ENCODE measurements around the gene SAMD14.

Gene SAMD14

DNA sequence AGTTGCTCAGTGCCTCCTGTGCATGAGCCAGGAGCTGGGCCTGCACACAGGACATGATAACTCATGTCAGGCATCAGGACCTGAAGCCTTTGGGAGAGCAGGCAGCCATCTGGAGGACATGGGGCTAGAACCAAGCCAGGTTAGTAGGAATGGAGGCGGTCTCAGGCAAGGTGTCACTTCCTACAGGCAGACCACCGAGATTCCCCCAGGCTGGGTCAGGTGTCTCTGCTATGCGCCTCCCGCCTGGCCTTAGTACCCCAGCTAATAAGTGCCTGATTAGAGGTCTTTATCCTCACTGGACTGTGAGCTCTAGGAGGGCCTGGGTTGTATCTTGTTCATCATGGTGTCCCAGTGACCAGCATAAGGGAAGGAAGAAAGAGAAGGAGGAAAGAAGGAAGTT is 15.6 kb downstream of the SAMD14 start:
- peaks cover 0 to 23% (median 17%) of the 10 kb centered on the region in 4 experiments for H3K4me1 ChIP-seq (ENCODE audit: control extremely low read depth in 1 of 4, control insufficient read depth in 4 of 4, insufficient read depth in 4 of 4, low read length in 3 of 4)
- H3K27ac ChIP-seq (ENCODE audit: insufficient read depth in 1 of 2, low read depth in 1 of 2, low read length in 2 of 2, poor library complexity in 1 of 2, severe bottlenecking in 2 of 2): no peak overlapping the region
- no peak for DNase-seq
- no peak overlapping the region for H3K4me3 ChIP-seq (ENCODE audit: control insufficient read depth in 1 of 7, extremely low read depth in 1 of 7, insufficient read depth in 4 of 7, low read depth in 2 of 7, low read length in 6 of 7)
- H3K36me3 ChIP-seq (ENCODE audit: control insufficient read depth in 4 of 4, insufficient read depth in 4 of 4, low read length in 3 of 4): peaks cover 0 to 19% (median 5%) of the 10 kb centered on the region in 4 experiments
- H3K9me3 ChIP-seq (ENCODE audit: control extremely low read depth in 1 of 5, control insufficient read depth in 4 of 5, insufficient read depth in 2 of 5, low read depth in 1 of 5, low read length in 4 of 5): no peaks in the 10 kb centered on the region
- ChIA-PET POLR2A (no interaction called here), CTCF (interaction anchor here (0.8 to 14.4 kb wide), 19 partner anchors 9 to 175 kb away, joined by 3 to 134 read pairs (median 7); partner anchors contain the start of gene PDK2)
- WGBS (ENCODE audit: insufficient coverage): 93% methylated on average over 2 of the region's 4 CpGs
- H3K27me3 ChIP-seq (replicated peaks in 2 of 5; ENCODE audit: control insufficient read depth in 4 of 5, insufficient read depth in 5 of 5, low read length in 4 of 5): no peaks in the 10 kb centered on the region

DNA sequence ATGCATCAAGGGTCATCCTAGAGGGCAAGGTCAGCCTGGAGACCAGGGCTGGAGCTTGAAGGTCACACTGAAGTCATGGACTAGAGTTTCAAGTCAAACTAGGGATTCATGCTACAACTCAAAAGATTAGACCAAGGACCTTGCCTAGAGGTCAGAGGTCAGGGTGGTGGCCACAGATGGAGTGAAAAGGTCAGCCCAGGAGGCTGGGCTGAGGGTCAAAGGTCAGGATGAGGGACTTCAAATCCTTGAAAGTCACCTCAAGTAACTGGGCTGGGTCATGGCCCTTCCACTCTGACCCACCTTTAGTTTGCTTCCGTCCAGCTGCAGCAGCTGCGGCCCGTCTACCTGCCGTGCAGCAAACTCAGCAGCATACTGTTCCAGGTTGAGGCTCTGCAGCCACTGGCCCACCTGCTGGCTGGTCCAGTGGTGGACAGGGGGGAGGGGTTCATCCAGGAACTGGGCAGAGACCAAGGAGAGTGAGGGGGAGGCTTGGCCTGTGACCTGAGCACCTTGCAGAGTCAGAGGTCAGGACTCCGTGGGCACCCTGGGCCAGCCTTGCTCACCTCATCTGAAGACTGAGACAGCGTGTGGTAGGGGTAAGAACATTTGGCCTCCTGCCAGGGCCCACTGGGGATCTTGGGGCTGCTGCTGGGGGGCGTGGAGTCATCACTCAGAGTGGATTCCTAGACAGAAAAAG is 16.2 kb downstream of the SAMD14 start:
- 94% methylated on average over 7 of the region's 7 CpGs for WGBS (ENCODE audit: insufficient coverage)
- Histone ChIP-seq H3K4me1 (ENCODE audit: control extremely low read depth in 1 of 4, control insufficient read depth in 4 of 4, insufficient read depth in 4 of 4, low read length in 3 of 4) (peaks cover 0 to 23% (median 17%) of the 10 kb centered on the region in 4 experiments), H3K36me3 (ENCODE audit: control insufficient read depth in 4 of 4, insufficient read depth in 4 of 4, low read length in 3 of 4) (peaks cover 0 to 25% (median 8%) of the 10 kb centered on the region in 4 experiments), H3K9me3 (ENCODE audit: control extremely low read depth in 1 of 5, control insufficient read depth in 4 of 5, insufficient read depth in 2 of 5, low read depth in 1 of 5, low read length in 4 of 5) (no peaks in the 10 kb centered on the region), H3K4me3 (ENCODE audit: control insufficient read depth in 1 of 7, extremely low read depth in 1 of 7, insufficient read depth in 4 of 7, low read depth in 2 of 7, low read length in 6 of 7) (no peak overlapping the region), H3K27me3 (replicated peaks in 2 of 5; ENCODE audit: control insufficient read depth in 4 of 5, insufficient read depth in 5 of 5, low read length in 4 of 5) (no peaks in the 10 kb centered on the region), H3K27ac (ENCODE audit: insufficient read depth in 1 of 2, low read depth in 1 of 2, low read length in 2 of 2, poor library complexity in 1 of 2, severe bottlenecking in 2 of 2) (no peak overlapping the region)
- CTCF ChIA-PET: interaction anchor here (0.8 to 14.4 kb wide), 16 partner anchors 9 to 83 kb away, joined by 3 to 134 read pairs (median 7); partner anchors contain the start of gene PDK2
- DNase-seq: no peak
- POLR2A ChIA-PET: no interaction called here

DNA sequence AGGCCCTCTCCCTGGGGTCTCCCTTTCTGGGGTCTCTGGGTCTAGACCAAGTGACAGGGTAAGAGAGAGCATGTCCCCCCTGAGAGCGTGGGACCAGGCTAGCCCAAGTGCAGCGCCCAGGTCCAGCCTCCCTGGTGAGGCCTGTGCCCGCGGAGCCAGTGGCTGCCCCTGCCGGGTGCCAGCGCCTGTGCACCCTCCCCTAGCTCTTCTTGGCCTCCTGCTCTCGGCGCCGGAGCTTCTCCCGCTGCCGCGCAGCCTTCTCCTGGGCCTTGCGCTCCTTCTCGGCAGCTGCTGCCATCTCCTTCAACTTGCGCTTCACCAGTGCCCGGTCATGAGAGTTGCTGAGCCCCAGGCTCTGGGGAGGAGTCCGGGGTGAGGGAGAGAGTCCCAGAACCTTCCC is 17.3 kb downstream of the SAMD14 start:
- DNase-seq: no peak

DNA sequence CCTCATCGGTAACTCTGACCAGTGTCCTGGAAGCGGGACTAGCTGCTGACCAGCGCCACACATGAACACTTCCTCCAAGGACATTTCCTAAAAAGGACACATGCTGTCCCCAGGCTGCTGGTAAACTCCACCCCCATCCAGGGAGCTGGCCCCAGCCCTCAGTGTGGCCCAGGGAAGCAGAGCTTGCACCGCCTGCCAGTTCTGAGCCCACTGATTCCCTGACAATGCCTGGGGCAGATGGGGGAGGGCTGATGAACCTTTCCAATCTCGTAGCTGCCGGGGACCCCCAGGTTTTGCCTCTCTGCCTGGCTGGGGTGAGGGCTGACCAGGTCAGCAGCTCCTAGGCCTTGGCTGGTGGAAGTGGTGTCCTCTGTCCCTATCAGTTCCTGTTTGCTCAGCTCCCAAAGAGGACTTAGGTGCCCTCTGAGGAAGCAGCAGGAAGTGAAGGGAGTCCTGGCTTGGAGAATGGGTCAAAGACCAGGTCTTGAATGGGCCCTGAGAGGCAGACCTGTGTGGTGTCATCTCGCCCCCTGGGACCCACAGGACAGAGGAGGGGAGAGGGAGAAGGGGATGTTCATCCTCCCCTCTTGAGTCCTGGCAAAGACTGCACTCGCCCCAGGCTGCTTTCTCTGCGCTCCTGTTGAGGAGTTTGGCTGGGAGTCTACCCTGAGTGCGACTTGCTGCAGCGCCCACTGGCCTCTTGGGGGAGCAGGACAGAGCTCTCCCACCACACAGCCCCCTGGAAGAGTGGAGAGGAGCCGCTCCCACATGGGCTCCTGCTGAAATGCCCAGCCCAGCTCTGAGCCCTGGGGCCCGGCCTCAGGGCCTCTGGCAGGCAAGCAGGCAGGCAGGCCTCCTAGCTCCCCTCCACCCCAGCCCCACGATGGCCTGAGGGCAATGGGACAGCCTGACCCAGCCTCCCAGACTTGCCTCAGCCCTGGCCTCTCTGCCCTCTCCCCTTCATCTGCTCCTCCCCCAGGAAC is 18.0 kb downstream of the SAMD14 start:
- Histone ChIP-seq H3K36me3 (ENCODE audit: control insufficient read depth in 4 of 4, insufficient read depth in 4 of 4, low read length in 3 of 4) (peaks cover 2 to 41% (median 13%) of the 10 kb centered on the region in 4 experiments), H3K4me1 (ENCODE audit: control extremely low read depth in 1 of 4, control insufficient read depth in 4 of 4, insufficient read depth in 4 of 4, low read length in 3 of 4) (peaks cover 0 to 13% (median 8%) of the 10 kb centered on the region in 4 experiments), H3K4me3 (ENCODE audit: control insufficient read depth in 1 of 7, extremely low read depth in 1 of 7, insufficient read depth in 4 of 7, low read depth in 2 of 7, low read length in 6 of 7) (no peak overlapping the region), H3K27me3 (replicated peaks in 2 of 5; ENCODE audit: control insufficient read depth in 4 of 5, insufficient read depth in 5 of 5, low read length in 4 of 5) (no peaks in the 10 kb centered on the region), H3K9me3 (ENCODE audit: control extremely low read depth in 1 of 5, control insufficient read depth in 4 of 5, insufficient read depth in 2 of 5, low read depth in 1 of 5, low read length in 4 of 5) (no peaks in the 10 kb centered on the region), H3K27ac (ENCODE audit: insufficient read depth in 1 of 2, low read depth in 1 of 2, low read length in 2 of 2, poor library complexity in 1 of 2, severe bottlenecking in 2 of 2) (no peak overlapping the region)
- 95% methylated on average over 11 of the region's 14 CpGs for WGBS (ENCODE audit: insufficient coverage)
- no peak for DNase-seq
- CTCF ChIA-PET: interaction anchor here (0.8 to 14.4 kb wide), 9 partner anchors 7 to 163 kb away, joined by 3 to 134 read pairs (median 5); partner anchors contain the start of gene PDK2
- POLR2A ChIA-PET: interaction anchor here (0.6 kb wide), 1 partner anchor 38 kb away, joined by 3 read pairs; no protein-coding TSS in a partner anchor

More for the DNA sequence above, 17.3 kb downstream of the SAMD14 start:
- 97% methylated on average over 13 of the region's 17 CpGs for WGBS (ENCODE audit: insufficient coverage)
- Histone ChIP-seq H3K9me3 (ENCODE audit: control extremely low read depth in 1 of 5, control insufficient read depth in 4 of 5, insufficient read depth in 2 of 5, low read depth in 1 of 5, low read length in 4 of 5) (no peaks in the 10 kb centered on the region), H3K4me3 (ENCODE audit: control insufficient read depth in 1 of 7, extremely low read depth in 1 of 7, insufficient read depth in 4 of 7, low read depth in 2 of 7, low read length in 6 of 7) (no peak overlapping the region), H3K27me3 (replicated peaks in 2 of 5; ENCODE audit: control insufficient read depth in 4 of 5, insufficient read depth in 5 of 5, low read length in 4 of 5) (no peaks in the 10 kb centered on the region), H3K36me3 (ENCODE audit: control insufficient read depth in 4 of 4, insufficient read depth in 4 of 4, low read length in 3 of 4) (peaks cover 0 to 36% (median 12%) of the 10 kb centered on the region in 4 experiments), H3K27ac (ENCODE audit: insufficient read depth in 1 of 2, low read depth in 1 of 2, low read length in 2 of 2, poor library complexity in 1 of 2, severe bottlenecking in 2 of 2) (no peak overlapping the region), H3K4me1 (ENCODE audit: control extremely low read depth in 1 of 4, control insufficient read depth in 4 of 4, insufficient read depth in 4 of 4, low read length in 3 of 4) (peaks cover 0 to 20% (median 16%) of the 10 kb centered on the region in 4 experiments)
- ChIA-PET POLR2A (interaction anchor here (0.6 kb wide), 1 partner anchor 39 kb away, joined by 3 read pairs; no protein-coding TSS in a partner anchor), CTCF (interaction anchor here (0.8 to 14.4 kb wide), 7 partner anchors 8 to 163 kb away, joined by 3 to 134 read pairs (median 8); partner anchors contain the start of gene PDK2)

DNA sequence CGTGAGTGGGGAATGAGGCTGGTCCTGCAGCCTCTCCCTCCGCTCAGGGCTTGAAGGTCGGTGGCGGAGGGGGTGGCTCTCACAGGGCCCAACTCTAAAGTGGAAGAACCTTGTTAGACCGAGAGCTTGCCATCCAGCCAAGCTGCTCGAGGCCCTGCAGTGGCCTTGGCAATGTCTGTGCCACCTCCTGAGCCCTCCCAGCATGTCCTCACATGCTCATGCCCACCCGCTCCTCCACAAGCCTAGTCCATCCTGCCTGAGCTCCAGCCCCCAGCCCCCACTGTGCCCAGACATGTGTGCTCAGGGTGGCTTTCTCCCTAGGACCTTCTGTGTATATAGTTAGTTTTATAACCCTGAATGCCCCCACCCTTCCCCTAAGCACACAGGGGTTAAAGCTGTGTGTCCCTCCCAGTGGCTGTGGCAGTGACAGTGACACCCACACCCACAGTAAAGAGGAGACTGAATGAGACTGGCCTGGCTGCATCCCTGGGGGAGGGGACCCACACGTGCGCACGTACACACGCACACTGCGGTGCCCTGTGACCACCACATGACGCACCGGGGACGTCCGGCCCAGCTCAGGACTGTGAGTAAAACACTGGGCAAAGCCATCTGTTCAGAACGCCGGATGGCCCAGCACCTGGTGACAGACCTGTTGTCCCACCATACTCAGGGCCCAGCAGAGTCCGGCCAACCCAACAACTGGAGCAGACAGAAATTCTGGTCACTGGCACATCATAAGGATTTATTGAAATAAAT is 19.2 kb downstream of the SAMD14 start:
- CTCF ChIA-PET: interaction anchor here (1.1 to 14.4 kb wide), 4 partner anchors 12 to 59 kb away, joined by 4 to 134 read pairs (median 52); partner anchors contain the start of gene PDK2
- Histone ChIP-seq H3K4me3 (ENCODE audit: control insufficient read depth in 1 of 7, extremely low read depth in 1 of 7, insufficient read depth in 4 of 7, low read depth in 2 of 7, low read length in 6 of 7) (no peak overlapping the region), H3K4me1 (ENCODE audit: control extremely low read depth in 1 of 4, control insufficient read depth in 4 of 4, insufficient read depth in 4 of 4, low read length in 3 of 4) (peaks cover 0 to 4% (median 2%) of the 10 kb centered on the region in 4 experiments), H3K36me3 (ENCODE audit: control insufficient read depth in 4 of 4, insufficient read depth in 4 of 4, low read length in 3 of 4) (peaks cover 6 to 52% (median 19%) of the 10 kb centered on the region in 4 experiments), H3K9me3 (ENCODE audit: control extremely low read depth in 1 of 5, control insufficient read depth in 4 of 5, insufficient read depth in 2 of 5, low read depth in 1 of 5, low read length in 4 of 5) (no peaks in the 10 kb centered on the region), H3K27me3 (replicated peaks in 2 of 5; ENCODE audit: control insufficient read depth in 4 of 5, insufficient read depth in 5 of 5, low read length in 4 of 5) (no peaks in the 10 kb centered on the region), H3K27ac (ENCODE audit: insufficient read depth in 1 of 2, low read depth in 1 of 2, low read length in 2 of 2, poor library complexity in 1 of 2, severe bottlenecking in 2 of 2) (no peak overlapping the region)
- POLR2A ChIA-PET: no interaction called here
- no peak for DNase-seq
- WGBS (ENCODE audit: insufficient coverage): 95% methylated on average over 16 of the region's 19 CpGs

DNA sequence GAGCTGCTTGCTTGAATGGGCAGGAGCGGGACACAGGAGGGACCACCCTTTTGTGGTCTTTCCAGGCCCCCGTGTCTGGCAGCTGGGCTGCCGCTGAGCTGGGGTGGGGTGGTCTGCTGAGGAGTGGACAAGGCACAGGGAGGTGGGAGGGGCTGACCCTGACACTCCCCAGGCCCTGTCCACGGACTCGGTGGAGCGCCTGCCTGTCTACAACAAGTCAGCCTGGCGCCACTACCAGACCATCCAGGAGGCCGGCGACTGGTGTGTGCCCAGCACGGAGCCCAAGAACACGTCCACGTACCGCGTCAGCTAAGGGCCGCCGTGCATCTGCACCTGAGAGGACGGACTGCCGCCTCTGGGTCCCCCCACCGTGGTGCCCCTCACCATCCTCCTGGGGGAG is 20.2 kb downstream of the SAMD14 start:
- no peak for DNase-seq
- WGBS (ENCODE audit: insufficient coverage): 96% methylated on average over 18 of the region's 19 CpGs
- POLR2A ChIA-PET: no interaction called here
- peaks cover 6 to 62% (median 23%) of the 10 kb centered on the region in 4 experiments for H3K36me3 ChIP-seq (ENCODE audit: control insufficient read depth in 4 of 4, insufficient read depth in 4 of 4, low read length in 3 of 4)
- H3K4me1 ChIP-seq (ENCODE audit: control extremely low read depth in 1 of 4, control insufficient read depth in 4 of 4, insufficient read depth in 4 of 4, low read length in 3 of 4): no peaks in the 10 kb centered on the region
- no peaks in the 10 kb centered on the region for H3K9me3 ChIP-seq (ENCODE audit: control extremely low read depth in 1 of 5, control insufficient read depth in 4 of 5, insufficient read depth in 2 of 5, low read depth in 1 of 5, low read length in 4 of 5)
- no peak overlapping the region for H3K4me3 ChIP-seq (ENCODE audit: control insufficient read depth in 1 of 7, extremely low read depth in 1 of 7, insufficient read depth in 4 of 7, low read depth in 2 of 7, low read length in 6 of 7)
- no peak overlapping the region for H3K27ac ChIP-seq (ENCODE audit: insufficient read depth in 1 of 2, low read depth in 1 of 2, low read length in 2 of 2, poor library complexity in 1 of 2, severe bottlenecking in 2 of 2)
- CTCF ChIA-PET: interaction anchor here (0.5 to 14.4 kb wide), 2 partner anchors 14 to 60 kb away, joined by 3 to 134 read pairs; partner anchors contain the start of gene PDK2
- no peaks in the 10 kb centered on the region for H3K27me3 ChIP-seq (replicated peaks in 2 of 5; ENCODE audit: control insufficient read depth in 4 of 5, insufficient read depth in 5 of 5, low read length in 4 of 5)
